Left lobe of liver (tissue), 2 donors: ENCODE results near the gene IRF7. TPM values are rescaled to one million over a fixed set of nuclear protein-coding genes. Genes with fewer than 3 reads are reported as not detected.

Experiments
- ATAC-seq: fragments of 200-7000 bp; cut with Tn5 transposase; one replicate; pipeline ENCODE4 v1.9.1; 2020; ENCODE audit warnings: mild to moderate bottlenecking, moderate library complexity
- DNase-seq: peaks from one replicate; pipeline ENCODE4 v3.0.0-alpha.2; 2020; ENCODE audit warnings: low spot score
- total RNA-seq: library from RNA; stranded (reverse); gene quantifications from one replicate; pipeline ENCODE4 v1.2.1, GENCODE V29; 2021
- donor health status: DM: no; HTN: no; CAD: no; lungs with moderate emphysema.
- donor health status: DM: no; HTN: yes; CAD: no.

Gene IRF7
- total RNA-seq, 1 donor from 2014 or later: 38.5 TPM

DNA sequence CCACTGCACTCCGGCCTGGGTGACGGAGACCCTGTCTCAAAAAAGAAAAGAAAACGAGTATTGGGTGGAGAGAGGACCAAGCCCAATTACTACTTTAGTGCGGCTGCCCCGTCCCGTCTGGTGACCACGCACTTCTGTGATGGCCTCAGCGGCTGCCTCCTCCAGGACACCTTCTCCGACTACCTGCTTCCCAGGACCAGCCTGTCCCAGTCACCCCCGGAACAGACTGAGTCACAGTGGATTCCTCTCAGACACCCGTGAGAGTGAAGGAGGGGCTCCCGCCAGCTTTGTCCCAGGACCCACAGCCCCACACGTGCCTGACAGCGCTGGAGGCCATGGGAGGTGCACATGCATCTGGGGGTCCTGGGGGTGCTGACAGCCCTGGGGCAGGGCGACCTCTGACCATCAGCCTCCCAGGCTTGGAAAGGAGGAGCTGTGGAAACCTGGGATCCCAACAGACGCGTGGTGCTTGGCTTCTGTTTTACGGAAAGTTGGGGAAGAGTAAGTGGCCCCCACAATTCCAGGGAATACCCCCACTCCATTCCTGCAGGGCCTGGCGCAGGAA is 26.1 kb upstream of the IRF7 start:
- ATAC-seq: no peak
- no peak for DNase-seq

DNA sequence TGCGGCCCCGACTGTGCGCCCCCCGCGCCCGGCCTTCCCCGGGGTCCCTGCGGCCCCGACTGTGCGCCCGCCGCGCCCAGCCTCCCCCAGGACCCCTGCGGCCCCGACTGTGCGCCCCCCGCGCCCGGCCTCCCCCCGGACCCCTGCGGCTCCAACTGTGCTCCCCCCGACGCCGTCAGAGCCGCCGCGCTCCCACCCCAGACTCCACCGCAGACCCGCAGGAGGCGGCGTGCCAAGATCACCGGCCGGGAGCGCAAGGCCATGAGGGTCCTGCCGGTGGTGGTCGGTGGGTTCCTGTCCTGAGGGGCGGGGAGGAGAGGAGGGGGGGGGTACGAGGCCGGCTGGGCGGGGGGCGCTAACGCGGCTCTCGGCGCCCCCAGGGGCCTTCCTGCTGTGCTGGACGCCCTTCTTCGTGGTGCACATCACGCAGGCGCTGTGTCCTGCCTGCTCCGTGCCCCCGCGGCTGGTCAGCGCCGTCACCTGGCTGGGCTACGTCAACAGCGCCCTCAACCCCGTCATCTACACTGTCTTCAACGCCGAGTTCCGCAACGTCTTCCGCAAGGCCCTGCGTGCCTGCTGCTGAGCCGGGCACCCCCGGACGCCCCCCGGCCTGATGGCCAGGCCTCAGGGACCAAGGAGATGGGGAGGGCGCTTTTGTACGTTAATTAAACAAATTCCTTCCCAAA is 24.4 kb upstream of the IRF7 start:
- DNase-seq: no peak
- ATAC-seq: no peak

DNA sequence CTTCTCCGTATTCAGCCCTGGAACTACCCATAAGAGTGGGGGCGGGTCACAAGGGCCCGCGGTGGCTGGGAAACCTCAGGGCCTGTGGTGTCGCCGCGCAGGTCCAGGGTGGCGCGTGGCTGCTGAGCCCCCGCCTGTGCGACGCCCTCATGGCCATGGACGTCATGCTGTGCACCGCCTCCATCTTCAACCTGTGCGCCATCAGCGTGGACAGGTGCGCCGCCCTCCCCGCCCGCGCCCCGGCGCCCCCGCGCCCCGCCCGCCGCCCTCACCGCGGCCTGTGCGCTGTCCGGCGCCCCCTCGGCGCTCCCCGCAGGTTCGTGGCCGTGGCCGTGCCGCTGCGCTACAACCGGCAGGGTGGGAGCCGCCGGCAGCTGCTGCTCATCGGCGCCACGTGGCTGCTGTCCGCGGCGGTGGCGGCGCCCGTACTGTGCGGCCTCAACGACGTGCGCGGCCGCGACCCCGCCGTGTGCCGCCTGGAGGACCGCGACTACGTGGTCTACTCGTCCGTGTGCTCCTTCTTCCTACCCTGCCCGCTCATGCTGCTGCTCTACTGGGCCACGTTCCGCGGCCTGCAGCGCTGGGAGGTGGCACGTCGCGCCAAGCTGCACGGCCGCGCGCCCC is 23.7 kb upstream of the IRF7 start:
- no peak for ATAC-seq
- DNase-seq: no peak

DNA sequence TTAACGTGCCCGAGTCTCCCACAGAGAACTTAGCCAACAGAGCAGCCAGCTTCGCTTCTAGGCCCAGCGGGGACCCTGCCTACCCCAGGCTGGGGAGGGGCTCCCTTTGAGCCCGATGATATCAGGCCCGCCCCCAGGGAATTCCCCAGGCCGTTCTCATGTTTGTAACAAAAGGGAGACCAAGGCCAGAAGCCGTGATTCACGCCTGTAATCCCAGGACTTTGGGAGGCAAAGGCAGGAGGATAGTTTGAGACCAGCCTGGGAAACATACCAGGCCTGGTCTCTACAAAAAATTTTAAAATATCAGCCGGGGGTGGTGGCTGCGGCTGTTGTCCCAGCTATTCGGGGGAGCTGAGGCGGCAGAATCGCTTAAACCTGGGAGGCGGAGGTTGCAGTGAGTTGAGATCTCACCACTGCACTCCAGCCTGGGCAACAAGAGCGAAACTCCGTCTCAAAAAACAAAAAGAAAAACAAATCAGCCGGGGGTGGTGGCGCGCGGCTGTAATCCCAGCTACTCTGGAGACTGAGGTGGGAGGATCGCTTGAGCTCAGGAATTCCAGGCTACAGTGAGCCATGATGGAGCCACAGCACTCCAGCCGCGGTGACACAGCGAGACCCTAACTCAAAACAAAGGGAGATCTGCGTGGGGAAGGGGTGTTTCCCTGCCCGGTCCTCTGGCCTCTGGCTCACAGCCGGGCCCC is 23.0 kb upstream of the IRF7 start:
- DNase-seq: no peak
- no peak for ATAC-seq

DNA sequence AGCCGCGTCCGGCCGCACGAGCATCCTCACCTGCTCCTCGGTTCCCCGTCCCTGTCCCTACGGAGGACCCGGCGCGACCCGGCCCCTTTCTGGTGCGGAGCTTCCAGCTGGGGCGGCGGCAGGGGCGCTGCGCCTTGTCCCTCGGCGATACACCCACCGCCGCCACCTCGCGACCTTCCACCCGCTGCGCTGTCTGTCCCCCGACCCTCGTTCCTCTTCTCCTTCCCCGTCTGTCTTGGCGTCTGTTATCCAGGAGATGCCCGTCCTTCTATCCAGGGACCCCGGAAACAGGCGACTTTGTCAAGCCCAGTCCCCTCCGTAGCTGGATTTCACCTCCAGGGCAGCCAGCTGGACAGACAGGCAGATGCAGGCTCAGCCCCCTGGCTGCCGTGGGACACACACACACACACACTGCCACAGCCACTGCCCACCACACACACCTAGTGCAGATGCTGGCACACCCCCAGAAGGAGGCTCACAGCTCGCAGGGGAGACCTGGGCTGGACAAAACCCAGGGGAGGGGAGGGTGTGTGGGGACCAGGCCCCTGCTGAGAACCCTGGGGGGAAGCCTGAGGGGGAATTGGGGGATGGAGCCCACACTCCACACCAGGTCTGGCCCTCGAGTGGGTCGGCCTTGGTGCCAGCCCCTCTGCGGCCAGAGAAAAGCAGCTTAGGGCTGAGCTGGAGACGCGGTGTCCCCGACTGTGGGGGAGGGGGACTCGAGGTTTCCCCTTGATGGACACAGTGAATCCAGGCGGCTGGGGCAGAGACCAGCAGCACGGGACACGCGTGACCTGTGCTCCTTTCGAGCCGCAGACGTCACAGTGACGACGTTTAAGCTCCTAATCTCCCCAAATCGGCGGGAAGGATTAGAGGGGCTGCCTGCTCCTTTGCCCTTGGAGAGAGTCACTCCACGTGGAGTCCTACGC is 22.1 kb upstream of the IRF7 start:
- no peak for ATAC-seq
- no peak for DNase-seq

DNA sequence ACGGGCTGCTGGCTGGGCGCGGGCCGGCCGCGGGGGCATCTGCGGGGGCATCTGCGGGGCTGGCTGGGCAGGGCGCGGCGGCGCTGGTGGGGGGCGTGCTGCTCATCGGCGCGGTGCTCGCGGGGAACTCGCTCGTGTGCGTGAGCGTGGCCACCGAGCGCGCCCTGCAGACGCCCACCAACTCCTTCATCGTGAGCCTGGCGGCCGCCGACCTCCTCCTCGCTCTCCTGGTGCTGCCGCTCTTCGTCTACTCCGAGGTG is 21.5 kb upstream of the IRF7 start:
- no peak for ATAC-seq
- no peak for DNase-seq

DNA sequence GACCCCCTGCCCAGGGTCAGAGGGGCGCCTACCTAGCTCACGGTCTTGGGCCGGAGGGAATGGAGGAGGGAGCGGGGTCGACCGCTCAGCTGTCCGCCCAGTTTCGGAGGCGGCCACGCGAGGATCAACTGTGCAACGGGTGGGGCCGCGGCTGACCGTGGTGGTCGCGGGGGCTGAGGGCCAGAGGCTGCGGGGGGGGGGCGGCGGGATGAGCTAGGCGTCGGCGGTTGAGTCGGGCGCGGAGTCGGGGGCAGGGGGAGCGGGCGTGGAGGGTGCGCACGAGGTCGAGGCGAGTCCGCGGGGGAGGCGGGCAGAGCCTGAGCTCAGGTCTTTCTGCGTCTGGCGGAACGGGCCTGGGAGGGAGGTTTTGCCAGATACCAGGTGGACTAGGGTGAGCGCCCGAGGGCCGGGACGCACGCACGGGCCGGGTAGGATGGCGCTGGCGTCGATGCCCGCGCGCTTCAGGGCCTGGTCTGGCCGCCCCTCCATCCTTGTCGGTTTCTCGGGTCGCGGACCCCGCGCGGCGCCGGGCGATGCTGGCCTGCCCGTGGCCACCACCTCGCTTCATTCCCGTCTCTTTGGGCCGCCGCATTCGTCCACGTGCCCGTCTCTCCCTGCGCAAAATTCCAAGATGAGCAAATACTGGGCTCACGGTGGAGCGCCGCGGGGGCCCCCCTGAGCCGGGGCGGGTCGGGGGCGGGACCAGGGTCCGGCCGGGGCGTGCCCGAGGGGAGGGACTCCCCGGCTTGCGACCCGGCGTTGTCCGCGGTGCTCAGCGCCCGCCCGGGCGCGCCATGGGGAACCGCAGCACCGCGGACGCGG is 21.0 kb upstream of the IRF7 start, which contains the start of gene DRD4:
TSS of gene DRD4 (plus strand) at position 759 of the 822 bp plus-strand sequence. CDS start at position 795, 36 bp downstream.
- DNase-seq: no peak
- ATAC-seq: peak; percentile 51

DNA sequence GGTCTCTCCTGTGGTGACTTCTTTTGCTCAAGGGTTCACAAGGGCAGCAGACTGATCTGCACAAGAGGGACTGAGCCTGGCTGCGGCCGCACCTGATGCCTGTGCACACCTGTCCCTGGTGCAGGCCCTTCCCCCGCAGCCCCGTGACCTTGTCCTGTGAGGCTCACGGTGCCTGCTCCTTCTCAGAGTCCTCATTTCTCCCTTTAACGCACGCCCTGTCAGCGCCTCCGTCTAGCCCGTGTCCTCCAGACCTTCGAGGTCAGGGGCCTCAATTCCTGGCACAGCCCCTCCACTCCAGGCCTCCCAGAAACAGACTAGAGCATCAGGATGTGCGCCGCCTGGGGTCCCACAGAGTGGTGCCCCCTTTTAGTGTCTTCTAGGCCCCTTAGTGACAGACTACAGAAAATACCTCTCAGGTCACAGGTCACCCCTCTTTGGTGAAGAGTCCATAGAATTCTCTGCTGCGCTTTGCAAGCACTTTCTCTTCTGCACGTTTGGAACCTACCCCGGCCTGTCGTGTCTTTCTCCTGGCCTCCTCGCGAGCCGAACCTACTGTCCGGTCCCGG is 20.3 kb upstream of the IRF7 start:
- DNase-seq (no peak), ATAC-seq (no peak)

DNA sequence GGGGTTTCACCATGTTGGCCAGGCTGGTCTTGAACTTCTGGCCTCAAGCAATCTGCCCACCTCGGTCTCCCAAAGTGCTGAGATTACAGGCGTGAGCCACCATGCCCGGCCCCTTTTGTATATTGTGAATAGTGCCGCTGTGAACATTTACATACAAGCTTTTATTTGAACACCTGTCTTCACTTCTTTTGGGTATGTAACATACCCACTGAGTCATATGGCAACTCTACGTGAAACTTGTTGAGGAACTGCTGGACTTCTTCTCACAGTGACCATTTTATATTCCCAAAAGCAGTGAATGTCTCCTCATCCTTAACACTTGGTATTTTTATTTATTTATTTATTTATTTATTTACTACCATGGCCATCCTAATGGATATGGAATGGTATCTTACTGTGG is 15.1 kb upstream of the IRF7 start:
- no peak for ATAC-seq
- DNase-seq: no peak

DNA sequence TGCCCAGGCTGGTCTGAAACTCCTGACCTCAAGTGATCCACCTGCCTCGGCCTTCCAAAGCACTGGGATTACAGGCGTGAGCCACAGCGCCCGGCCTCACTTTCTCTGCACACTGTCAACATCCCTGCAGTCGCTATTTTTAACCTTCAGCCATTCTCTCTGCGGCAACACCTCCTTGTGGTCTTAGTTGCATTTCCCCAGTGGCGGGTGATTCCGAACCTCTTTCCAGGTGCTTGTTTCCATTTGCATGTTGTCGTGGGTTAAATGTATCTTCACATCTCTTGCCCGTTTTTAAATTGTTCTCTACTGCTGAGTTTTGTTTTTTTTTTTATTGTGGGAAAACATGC is 13.5 kb upstream of the IRF7 start:
- DNase-seq: no peak
- no peak for ATAC-seq

DNA sequence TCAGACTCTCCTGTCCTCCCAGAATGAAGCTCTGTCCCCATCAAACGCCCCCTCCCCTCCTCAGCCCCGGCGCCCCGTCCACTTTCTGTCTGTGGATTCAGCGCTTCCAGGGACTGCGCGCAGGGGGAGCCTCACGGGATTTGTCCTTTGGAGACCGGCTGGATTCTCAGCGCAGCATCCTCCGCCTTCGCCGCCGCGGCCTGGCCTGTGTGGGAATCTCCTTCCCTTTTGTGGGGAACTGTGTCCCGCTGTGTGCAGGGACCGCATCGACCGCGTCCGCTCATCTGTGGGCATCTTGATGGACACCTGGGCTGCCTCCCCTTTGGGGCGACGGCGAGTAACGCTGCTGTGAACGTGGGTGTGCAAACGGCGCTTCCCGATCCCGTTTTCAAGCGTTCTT is 12.3 kb upstream of the IRF7 start:
- DNase-seq (no peak), ATAC-seq (no peak)

DNA sequence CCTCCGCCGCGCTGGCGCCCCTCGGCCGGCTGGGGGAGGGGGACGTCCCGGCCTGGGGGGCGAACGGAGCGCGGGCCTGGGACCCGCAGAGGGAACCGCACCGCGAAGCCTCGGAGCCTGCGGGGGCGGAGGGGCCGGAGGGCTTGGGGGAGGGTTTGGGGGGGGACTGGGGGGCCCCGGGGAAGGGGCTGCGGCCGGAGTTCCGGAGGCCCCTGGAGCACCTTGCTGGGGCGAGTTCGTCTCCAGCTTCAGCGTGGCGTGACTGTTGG is 11.5 kb upstream of the IRF7 start:
- no peak for ATAC-seq
- no peak for DNase-seq

DNA sequence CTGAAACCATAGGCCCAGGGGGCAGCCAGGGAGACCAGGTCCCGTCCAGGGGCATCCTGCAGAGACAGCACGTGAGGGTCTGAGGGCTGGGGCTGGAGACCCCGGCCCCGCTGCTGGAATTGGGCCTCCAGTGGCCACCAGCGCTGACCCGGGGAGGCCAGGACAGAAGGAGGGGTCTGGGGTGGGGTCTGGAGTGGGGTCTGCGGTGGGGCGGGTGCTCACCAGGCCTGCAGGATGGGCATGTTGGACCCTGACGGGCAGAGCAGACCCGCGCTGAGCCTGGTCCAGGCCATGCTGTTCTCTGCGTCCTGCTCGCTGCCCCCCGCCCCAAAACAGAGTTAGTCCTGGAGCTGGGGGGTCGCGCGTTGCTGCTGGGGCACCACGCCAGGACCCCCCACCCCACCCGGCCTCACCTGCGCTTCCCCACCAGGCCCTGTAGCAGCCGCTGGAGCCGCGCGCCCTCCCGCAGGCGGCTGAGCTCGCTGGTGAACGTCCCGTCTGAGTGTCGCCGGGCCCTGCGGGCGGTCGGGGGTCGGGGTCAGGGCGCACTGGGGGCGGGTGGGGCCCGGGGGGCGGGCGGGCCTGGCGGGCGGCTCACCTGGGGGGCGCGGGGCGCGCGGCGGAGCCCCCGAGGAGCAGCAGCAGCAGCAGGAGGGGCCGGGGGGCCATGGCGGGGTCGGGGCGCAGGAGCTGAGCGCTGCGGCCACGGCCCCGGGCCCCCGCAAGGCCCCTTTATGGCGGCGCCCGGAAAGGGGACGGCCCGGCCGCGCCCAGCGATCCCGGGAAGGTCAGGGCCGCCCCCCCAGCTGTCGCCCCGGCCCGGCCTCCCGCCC is 10.9 kb upstream of the IRF7 start, which contains the start of gene SCT:
TSS of gene SCT (minus strand) at position 707 of the 833 bp plus-strand sequence. CDS start at position 669, 38 bp downstream.
- no peak for ATAC-seq
- DNase-seq: peak; percentile 42

DNA sequence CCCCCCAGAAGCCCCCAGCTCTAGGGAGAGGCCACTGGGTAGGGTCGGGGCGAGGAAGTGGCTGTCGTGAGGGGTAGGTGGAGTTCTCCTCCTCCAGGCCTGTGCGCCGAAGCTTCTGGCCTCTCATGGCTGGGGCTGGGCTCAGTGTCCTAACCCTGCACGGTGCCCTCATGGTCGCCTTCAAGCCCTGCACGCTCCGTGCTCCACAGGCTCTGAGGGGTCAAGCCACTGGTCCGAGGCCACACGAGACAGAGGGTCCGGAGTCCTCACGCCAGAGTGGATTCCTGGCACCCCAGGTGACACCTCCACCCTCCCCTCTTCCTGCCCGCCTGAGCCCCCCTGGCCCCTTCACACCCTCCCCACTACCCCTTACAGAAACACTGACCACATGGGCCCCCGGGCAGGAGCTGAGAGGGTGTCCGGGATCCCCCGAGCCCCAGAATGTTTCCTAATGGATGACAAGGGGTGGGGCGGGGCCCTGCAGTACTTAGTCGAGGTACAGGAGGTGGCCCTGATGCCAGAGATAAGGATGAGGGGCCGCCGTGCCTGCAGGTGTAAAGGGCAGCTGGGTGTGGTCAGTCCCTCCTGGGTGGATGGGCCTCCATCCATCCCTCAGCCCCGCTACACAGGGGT is 10.0 kb upstream of the IRF7 start:
- DNase-seq (no peak), ATAC-seq (no peak)

DNA sequence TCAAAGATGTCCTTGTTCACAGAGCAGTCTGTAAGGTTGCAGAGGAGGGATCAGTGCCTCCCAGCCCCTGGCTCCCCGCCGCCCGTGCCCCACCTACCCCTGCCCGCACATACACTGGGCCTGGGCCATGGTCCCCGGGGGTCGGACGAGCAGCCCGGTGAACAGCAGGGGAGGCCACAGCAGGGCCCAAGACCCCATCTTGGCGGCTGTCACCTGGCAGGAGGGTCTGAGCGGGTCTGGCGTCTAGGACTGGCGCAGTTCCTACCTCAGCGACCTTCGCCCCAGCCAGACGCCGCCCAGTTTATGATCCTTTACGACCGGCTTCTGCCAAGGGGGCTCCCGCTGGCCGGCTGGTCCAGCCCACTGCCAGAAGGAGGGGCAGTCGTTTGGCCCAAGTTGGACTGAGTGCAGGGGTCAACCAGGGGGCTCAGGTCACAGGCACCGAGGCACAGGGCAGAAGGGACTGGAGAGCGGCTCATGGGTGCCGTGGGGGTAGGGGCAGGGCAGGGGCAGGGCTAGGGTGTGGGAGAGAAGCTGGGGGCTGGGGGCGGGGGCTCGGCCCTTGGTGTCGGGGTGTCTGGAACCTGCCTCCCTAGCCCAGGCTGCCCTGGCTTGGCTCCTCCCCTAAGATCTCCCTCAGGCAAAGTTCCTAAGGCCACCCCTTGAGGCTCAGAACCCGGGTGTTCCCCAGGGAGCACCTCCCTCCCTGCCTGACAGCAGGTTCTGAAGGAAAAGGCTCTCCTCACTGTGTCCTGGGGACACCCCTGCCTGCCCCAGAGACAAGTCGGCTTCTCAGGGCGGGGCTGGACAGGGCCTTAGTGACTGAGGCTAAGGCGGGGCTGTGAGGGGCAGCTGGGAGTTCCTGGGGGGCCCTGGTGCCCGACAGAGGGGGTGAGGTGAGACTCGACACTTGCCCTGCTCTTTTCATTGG is 9.2 kb upstream of the IRF7 start, which contains the start of gene CDHR5:
TSS of gene CDHR5 (minus strand) at position 251 of the 931 bp plus-strand sequence. CDS start at position 198, 53 bp downstream.
- ATAC-seq: peak; percentile 75
- DNase-seq: peak; percentile 63

DNA sequence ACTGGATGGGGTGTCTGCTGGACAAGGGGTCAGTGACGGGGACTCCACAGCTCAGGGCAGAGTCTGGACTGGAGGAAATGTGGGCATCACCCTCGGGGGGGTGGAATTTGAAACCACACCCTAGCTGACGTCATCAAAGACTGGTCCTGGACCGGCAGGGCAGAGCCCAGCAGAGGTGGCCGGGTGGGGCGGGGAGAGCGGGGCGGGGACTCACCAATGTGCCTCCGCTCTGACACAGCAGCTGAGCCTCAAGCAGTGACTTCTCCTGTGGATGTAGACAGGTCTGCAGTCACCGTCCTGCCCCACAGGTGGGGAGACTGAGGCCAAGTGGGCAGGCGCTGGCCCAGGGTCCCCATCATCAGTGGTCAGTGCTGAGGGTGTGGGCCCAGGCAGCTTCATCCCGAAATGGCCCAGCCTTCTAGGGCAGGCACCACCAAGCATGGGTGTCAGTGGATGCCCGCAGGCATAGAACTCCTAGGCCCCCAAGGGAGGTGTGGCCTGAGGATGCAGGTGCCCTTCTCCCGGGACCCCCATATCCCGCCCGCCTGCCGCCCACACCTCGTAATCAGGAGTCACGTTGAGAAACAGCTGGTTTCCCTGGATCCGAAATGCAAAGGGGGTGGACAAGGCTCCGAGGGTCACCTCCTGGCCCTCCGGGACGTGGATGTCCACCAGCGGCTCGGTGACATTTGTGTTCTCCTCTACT is 8.4 kb upstream of the IRF7 start:
- ATAC-seq: peak; percentile 79
- DNase-seq: peak; percentile 77

DNA sequence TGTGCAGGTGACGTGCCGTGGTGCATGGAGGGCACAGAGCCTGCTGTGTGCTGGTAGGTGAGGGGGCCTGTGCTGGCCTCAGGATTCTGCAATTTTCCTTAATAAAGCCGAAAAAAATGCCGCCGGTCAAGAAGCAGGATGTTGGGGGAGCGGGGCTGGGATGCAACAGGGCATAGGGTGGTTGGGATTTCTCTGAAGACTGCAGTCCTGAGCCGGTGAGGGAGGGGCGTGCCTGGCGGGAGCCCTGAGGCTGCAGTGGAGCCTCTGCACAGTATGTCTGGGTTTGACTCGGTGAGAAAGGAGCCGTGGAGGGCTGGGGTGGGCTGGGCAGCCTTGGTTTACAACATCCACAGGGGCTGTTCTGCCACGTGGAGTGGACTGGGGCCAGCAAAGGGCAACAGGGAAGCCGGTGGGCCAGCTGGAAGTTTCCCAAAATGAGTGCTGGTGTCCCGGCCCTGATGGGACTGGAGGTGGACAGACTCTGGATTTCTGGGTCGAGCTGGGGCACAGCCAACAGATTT is 7.7 kb upstream of the IRF7 start:
- DNase-seq (no peak), ATAC-seq (no peak)
